ENCODE data around the gene TMEM108.

The TMEM108 gene

DNA sequence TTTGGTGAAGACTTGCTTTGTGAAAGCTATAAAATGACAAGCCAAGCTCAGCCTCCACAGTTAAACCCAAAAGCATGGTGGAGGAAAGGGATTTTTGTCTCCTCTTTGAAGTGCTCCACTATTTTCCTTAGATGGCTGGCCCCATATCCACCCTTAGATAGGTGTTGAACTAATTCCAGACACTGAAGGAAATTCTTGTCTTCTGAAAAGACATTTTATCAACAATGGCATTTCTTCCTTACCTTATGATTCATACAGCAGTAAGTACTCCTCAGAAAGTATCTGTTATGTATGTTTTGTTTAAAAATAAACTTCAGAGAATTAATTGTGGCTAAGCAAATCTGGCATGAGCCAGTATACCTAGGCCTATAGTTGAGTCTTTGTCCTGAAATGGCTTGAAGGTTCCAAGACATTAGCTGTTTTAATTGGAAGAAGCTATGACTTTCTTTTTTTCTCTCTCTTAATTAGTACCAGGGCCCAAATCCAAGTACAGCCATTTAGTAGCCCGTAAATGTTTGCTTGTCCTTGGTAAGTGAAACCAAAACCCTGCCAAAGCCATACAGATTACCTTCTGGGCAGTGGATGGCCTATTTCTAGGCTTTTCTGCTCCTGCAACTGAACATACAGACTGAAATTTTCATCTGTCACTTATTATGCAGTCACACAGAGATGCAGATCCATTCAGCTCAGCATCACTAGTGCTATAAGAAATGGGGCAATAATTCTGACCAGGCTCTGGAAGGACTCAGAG is 356.5 kb downstream of the TMEM108 start:
- no peak for DNase-seq

DNA sequence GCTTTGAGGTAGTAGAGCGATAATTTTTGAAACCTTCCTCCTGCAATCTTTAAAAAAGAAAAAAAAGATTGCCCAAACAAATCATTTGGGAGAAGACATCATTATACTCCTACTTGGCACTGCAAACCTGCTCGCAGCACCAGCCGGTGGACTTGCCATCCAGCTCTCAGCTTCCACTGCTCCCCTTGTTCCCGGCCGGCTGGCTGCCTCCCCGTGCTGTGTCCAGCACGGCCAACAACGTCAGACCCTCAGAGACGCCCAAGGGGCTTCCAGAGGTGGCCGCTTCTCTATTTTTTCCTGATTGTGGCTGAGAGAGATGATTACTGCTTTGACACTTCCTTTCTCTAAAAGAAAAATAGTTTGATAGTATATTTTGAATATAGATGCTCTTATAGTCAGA is 358.7 kb downstream of the TMEM108 start:
- no peak for DNase-seq

DNA sequence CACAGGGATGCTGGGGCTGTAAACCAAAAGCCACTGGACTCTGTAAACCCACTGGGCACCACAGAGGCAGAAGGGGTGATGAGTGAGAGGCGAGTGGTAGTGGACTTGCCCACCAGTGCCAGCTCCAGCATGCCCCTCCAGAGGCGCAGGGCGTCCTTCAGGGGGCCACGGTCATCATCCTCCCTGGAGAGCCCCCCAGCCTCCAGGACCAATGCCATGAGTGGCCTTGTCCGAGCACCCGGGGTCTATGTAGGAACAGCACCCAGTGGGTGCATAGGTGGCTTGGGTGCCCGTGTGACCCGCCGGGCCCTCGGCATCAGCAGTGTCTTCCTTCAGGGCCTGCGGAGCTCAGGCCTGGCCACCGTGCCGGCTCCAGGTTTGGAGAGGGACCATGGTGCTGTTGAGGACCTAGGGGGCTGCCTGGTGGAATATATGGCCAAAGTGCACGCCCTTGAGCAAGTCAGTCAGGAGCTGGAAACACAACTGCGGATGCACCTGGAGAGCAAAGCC is 361.9 kb downstream of the TMEM108 start, which contains the start of gene BFSP2:
Gene BFSP2 (plus strand): TSS at position 51 of the 510 bp plus-strand sequence. CDS start 28 bp downstream, at position 79.
- DNase-seq = no peak

DNA sequence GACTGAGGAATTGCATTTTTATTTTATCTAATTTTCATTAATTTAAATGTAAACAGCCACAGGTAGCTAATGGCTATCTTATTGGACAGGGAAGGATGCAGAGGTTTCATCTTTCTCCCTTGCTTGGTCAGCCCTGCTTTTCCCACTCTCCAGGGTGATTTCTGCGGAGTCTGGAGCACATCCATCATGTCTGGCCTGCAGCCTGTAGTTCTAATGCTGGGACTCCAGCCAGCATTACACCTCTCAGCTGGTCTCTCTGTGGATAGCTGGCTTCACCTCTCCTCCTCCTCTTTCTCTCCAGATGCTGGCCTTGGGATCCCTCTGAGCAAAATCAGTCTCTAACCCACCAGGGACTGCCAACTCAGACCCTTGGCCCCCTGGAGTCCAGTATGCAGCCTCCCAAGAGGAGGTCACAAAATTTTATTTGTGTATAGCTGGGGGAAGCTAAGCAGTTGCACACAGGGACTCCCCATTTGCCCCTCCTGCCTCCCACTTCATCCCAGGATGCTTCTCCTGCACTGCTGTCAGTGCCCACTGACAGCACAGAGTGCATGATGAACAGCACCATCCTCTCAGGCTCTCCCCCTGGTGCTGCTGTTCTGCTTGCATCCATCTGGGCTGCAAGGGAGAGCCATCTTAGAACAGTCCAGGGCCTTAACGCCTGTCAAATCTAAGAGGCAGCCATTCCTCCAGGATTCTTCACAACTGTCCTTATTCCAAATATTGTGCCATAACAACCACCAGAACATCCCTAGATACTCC is 363.4 kb downstream of the TMEM108 start:
- DNase-seq = no peak

DNA sequence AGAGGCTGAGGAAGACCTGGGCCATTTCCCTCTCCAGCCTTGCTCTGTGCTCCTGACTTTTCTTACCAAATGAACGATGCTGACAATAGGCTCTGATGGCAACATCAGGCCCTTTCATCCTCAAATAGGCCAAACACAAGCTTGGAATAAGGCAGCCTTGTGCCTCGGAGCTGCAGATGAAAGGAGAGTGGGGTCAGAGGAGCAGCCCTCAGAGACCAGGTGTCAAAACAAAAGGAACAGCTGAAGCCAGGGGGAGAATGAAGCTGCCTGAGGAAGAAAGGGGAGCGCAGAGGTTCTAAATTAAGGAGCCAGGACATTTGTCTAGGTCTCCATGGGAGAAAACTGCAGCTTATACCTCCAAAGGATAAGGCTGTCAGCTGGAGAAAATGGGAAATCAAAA is 366.7 kb downstream of the TMEM108 start:
- DNase-seq = no peak

DNA sequence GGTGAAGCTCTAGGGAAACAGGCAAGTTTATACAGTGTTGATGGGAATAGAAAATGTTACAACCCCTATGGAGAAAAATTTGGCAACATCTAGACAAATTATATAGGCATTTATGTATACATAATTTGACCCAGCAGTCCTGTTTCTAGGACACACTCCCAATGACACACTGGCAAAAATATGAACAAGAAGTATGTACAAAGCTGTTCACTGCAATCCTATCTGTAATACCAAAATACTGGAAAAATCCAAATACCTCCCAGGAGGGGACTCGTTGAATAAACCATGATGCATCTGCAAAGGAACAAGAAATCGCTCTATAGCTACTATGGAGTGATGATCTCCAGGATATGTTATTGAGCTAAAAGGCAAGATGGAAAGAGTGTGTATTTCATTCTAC is 370.2 kb downstream of the TMEM108 start:
- DNase-seq = no peak

DNA sequence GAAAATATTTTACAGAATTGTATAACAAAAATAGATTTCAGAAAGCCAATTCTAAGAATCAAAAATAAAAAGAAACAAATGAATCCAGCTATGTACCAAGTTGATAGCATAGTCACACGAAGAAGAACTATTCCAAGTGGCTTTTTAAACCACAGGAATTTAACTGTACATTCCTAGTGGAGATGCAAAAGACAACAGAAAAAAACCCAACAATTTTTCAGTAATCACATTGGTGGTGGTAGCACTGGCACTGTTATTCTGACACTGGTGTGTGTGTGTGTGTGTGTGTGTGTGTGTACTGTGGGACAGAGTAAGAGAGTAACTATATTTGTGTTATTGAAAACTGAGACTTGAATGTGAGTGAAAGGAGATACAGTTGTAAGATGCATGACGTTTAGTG is 370.8 kb downstream of the TMEM108 start:
- no peak for DNase-seq

DNA sequence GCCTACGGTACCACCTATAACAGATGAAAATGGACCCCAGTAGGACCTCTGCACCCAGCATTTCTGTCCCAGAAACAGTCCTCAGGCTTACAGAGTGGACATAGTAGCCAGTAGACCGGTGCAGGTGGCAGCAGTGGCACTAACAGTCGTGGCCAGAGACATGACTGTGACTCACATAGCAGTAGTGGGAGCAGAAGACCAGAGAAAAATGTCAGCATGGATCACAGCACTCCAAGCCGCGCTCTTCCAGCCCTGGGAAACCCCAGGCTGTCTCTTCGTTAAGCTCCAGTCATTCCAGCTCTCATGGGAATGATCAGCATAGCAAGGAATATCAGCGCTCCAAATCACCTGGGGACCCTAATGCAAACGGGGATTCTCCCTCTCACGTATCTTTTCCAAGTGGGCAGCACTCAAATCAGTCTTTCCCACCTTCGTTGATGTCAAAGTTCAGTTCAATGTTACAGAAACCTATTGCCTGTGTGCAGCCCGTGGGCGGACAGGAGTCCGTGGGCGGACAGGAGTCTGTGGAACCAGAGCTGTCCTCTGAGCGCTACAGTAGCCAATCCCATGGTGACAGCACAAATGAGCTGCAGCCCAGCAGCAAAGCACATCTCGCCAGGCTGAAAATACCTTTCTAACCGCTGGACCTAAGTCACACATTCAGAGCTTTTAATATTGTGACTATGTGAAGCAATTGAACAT is 372.2 kb downstream of the TMEM108 start:
- no peak for DNase-seq

DNA sequence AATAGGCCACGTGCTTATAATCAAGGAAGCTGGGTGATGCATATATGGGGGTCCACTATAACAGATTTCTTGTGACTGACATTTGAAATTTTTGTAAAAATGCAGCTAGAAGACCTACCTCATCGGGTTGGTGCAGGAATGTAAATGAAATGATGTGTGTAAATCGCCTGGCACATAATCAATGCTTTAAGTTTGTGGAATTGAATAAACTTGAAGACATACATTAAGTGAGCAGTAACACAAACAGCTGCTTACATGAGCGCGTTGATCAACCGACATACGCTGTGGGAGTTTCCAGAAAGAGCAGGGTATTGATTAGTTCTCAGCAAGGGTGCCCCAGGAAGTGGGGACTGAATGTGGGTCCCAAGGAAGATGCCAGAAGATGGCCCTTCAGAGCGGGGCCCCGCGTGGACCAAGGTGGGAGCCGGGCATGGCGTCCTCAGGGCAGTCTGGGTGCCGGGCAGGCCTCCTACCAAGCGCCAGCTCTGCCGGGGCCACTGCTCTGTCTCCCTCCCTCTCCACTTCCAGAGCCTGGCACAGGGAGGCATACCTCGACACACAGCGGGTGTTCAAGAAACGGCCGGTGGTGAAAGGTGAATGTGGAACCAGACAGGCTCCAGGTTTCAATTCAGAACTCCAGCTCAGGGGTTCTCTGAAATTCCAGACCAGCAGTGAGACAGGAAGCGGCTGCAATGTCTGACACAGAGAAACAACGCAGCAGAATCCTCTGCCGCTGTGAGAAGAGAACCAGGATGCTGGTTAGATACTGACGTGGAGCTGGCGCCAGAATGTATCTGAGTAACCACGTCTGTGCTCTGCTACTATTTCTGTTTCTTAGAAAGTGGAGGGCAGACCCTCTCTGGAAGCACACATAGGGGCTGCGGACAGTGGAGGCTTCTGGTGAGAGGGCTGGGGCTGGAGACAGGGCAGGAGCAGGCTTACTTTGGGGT is 374.3 kb downstream of the TMEM108 start:
- no peak for DNase-seq

DNA sequence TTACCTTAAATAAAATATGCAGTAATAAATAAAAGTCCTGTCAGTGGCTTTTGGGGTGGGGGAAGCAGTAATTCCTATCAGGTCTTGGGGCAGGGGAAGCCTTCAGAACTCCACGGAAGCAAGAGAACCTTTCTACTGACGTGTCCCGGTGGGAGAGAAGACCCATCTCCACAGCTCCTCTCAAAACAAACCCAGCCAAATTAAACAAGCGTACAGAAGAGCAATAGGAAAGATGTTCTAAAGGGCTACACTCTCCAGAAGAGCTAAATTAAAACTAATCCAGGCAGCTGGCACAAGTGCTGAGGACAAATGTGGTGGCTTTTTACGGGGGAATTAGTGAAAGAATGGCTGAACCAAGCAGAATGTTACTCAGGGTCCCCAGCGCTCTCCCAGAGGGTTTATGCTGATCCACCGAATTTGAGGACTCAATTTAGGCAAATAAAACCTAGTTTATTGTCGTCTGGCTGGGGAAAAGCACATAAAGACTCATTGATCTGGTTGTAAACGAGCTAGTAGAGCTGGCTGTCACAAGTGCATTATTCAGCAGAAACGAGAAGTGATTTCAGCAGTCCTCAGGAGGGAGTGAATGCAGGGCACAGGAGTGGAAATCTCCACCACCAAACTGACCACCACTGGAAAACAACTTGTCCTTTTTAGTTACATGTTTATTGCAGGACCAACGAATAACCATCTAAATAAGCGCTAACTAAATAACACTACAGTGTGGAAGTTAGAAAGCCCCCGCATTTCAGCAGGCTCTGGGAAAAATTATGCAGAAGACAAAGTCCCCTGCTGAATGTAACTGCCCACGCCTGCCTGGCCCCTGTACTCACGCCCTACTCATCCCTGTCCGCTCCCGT is 375.2 kb downstream of the TMEM108 start:
- peak; percentile 24 for DNase-seq

DNA sequence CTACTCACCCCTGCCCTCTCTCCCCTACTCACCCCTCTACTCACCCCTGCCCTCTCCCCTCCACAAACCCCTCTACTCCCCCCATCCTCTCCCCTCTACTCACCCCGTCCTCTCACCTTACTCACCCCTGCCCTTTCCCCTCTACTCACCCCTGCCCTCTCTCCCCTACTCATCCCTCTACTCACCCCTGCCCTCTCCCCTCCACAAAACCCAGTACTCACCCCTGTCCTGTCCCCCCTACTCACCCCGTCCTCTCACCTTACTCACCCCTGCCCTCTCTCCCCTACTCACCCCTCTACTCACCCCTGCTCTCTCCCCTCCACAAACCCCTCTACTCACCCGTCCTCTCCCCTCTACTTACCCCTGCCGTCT is 375.8 kb downstream of the TMEM108 start:
- no peak for DNase-seq

DNA sequence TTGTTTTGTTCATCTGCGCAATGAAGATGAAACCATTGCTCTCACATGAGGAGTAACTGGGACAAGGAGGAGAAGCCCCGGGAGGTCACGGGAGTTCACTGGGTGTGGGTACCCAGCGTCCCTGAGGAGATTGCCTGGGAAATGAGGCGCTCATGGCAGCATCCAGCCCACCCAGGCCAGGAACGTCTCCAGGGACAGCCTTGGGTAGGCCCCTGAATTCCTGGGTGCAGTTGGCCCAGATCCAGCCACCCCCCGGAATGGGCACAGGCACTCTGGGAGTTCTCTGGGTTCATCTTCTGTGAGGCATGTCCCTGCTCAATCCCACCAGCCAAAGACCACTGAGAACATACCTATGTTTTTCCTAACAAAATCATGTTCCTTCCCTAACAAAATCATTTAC is 380.2 kb downstream of the TMEM108 start:
- no peak for DNase-seq

DNA sequence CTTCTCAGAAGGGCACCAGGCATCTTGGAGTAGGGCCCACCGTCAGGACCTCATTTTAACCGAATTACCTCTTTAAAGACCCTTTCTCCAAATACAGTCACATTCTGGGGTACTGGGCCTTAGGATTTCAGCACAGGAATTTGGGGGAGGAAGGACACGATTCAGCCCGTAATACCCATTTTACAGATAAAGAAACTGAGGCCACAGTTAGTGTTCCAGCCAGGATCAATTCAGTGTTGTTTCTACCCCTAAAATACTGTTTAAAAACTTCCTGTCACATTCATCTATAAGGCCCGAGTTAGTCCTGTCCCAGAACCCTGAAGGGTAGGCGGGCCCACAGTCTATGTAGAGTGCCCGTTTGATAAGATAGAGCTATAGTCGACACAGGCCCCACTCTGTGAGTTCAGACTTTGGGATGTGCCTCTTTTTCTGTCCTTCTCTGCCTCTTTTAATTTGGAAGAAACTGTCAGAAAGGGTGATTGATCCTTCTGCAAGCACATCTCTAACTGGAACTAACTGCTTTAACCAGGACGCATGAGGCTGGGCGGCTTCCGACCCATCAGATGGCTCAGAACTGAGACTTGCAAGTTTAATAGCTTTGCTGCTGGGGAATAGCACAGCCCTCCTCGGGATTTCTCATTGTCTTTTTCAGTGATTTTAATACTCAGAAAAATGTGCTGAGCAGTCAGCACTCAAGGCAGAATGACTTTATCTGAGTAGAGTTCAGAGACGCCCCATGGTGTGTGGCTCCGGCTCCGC is 381.1 kb downstream of the TMEM108 start:
- DNase-seq = no peak

DNA sequence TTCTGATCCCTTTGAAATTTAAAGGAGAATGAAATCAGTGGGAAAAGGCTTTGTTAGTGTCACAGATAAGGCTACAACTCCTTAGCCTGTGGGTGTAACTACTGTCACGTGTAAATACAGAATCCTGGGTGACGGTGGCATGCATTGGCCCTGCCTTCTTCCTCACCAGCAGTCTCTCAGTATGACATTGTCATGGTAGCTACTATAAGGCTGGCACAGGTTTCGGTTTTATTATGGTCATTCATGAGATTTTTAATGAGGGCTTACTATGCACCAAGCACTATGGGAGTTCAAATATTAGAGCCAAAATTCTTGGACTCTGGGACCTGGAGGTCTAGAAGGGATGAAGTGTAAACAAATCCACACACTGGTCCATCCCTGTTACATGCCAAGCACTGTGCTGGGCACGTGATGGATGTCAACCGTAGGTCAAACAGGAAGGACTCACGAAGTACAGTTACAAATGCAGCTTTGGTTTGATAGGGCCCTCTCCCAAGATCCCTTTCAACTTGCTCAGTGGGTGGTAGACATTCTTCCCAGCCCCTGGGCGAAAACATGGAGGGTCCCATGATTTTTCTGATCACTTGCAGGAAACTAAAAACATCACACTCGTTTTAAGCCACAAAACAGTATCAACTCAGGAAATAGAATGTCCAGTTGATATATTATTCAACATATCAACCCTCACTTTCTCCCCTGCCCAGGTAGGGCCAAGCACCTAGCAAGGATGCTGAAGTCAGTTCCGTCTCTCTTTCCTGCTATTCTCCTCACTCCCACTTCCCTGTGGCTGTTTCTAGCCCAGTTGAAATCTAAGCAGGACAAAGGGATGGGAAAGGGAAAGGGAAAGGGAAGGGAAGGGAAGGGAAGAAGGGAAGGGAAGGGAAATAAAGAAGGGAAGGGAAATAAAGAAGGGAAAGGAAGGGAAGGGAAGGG is 387.0 kb downstream of the TMEM108 start:
- no peak for DNase-seq

DNA sequence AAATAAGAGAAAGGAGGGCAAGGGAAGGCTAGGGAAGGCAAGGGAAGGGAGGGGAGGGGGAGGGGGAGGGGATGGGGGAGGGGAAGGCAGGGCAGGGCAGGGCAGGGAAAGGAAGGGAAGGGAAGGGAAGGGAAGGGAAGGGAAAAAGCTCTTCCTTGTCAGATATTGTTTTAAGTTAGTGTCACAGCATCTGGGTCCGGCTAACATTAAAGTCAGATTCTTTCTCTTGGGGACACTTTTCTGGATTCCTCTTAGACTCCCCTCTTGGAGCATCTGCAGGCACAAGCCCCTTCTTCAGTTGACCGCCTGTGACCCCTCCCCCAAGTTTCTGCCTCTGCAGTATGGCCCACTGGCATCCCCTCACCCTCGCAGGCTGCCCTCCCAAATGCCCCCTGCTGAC is 387.7 kb downstream of the TMEM108 start:
- no peak for DNase-seq

DNA sequence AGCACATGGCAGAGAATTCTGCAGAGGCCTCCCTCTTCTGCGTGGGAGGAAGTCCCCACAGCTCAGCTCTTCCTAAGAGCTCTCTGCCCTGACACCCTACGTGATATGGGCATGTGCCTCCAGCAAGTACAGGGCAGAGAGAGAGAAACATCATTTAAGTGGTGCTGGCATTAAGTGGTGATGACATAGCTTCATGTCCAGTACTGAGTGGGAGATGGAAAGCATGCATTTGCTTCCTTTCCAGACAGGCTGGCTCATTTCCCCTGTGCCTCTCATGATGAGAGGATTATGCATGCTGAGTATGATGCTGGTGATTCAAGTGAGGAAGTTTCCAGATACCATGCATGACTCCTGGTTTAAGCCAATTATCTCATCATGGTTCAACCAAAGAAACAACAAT is 388.5 kb downstream of the TMEM108 start:
- no peak for DNase-seq

DNA sequence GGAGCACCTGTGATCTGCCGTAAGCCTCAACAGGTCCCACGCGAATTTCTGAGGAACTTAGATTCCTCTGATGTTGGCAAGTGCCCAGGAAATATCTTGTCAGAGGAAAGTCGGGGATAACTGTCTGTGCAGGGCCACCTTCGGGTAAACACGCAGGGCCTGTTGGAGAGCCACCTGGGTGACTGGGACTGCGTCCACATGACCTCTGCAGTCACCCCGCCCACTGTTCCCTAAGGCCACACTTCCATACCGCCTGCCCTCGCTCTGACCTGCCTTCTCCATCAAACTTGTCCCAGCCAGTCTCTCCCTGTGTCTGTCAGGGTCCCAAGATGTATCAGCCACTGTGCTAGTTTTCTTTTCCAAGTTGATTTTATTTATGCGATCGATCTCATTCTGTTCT is 390.4 kb downstream of the TMEM108 start:
- no peak for DNase-seq

DNA sequence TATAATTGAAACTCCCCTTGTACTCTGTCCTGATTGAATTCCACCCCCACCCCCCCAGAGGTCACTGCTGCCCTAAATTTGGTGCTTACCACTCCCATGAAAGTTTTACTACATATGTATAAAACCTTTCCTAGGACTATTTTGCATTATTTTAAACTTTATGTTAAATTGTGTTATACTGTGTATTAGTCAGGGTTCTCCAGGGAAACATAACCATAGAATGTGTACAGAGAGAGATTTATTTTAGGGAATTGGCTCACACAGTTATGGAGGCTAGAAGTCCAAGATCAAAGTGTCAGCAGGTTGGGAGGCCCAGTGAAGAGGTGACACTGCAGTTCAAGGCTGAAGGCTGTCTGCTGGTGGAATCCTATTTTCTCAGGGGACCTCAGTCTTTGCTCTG is 390.9 kb downstream of the TMEM108 start:
- no peak for DNase-seq

DNA sequence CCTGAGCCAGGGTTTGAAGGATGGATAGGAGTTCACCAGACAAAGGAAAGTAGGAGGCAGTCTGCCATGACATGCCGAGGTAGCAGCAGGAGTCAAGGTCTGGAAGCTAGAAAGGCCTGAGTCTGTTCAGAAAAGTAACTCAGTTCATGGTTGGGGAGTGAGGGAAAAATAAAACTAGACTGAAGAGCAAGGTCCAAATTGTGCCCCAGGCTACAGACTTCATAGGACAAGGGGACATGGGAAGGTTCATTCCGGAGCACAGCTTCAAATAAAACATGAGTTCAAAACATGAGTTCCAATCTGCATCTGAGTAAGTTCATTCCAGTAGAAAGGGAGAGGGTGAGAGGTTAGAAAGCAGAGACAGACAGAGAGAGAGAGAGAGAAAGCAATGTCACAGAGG is 401.4 kb downstream of the TMEM108 start:
- no peak for DNase-seq

DNA sequence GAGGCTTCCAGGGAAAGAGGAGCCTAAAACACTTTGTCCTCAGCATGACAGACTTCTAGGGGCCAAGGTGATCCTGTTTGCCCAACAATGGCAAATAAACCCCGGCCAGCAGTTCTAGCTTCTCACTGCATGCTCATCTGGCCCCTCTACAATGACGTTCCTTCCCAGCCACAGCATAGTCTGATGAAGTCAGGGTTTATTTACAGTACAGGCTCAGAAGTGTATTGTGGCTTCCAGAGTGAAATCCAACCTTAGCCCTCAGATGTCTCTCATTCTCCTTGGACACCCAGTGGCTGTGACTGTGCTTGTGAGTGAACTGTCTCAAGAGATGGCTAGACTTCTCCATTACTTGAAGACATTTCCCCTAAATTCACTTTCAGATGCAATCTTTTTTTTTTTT is 402.5 kb downstream of the TMEM108 start:
- DNase-seq = no peak

Measured in NCI-H524 treated with DMSO at 0.1 percent for 48 hours (cell line).